ENCODE measurements around the gene NDUFB10. TPM values are rescaled to one million over a fixed set of nuclear protein-coding genes. Genes with fewer than 3 reads are reported as not detected.
A peak's percentile ranks its signal among the peaks of the same experiment; 100 is the strongest.

NDUFB10 gene
- polyA plus RNA-seq (2013, experiment 1 of 2), result 135 TPM
- 129 TPM for polyA plus RNA-seq (2013, experiment 2 of 2)

GRCh38 chr16:1959269-1960039, at the start of gene NDUFB10:
TSS of gene NDUFB10 (plus strand) at chr16:1959538. CDS start at chr16:1959625, 87 bp downstream.
- Histone ChIP-seq H3K18ac (ENCODE audit: low read length) (peak within 1 kb of the TSS; percentile 98), H2BK5ac (ENCODE audit: low read length) (peak within 1 kb of the TSS; percentile 94), H3K9me3 (replicated peaks in 1 of 2; ENCODE audit: control insufficient read depth in 2 of 2, insufficient read depth in 1 of 2, low read depth in 1 of 2, low read length in 2 of 2) (no peaks in the 10 kb centered on the region), H2AFZ (ENCODE audit: low read length) (peak within 1 kb of the TSS; percentile 94), H4K91ac (ENCODE audit: low read depth, low read length, poor library complexity) (no peak within 1 kb of the TSS), H2BK15ac (ENCODE audit: low read length) (peak within 1 kb of the TSS; percentile 50), H3K36me3 (replicated peaks in 1 of 2; ENCODE audit: control insufficient read depth in 2 of 2, insufficient read depth in 2 of 2, low read length in 2 of 2) (peaks cover 18 to 36% of the 10 kb centered on the region in 2 donors), H2BK120ac (ENCODE audit: low read depth, low read length) (no peak within 1 kb of the TSS), H3K27ac (replicated peaks; ENCODE audit: low read length) (peak within 1 kb of the TSS; percentile 58), H2AK5ac (ENCODE audit: low read depth, low read length) (peak within 1 kb of the TSS; percentile 96), H3K4me1 (ENCODE audit: control insufficient read depth in 2 of 2, insufficient read depth in 1 of 2, low read depth in 1 of 2, low read length in 2 of 2) (peaks cover 7 to 9% of the 10 kb centered on the region in 2 donors), H3K4ac (ENCODE audit: low read length) (peak within 1 kb of the TSS; percentile 32), H3K4me3 (ENCODE audit: low read length in 2 of 2) (peak within 1 kb of the TSS; percentile 77 to 87), H3K23ac (ENCODE audit: low read depth, low read length, poor library complexity) (peak within 1 kb of the TSS; percentile 94), H4K8ac (ENCODE audit: low read depth, low read length) (peak within 1 kb of the TSS; percentile 70), H3K79me1 (ENCODE audit: low read depth, low read length) (peaks cover 6% of the 10 kb centered on the region), H3K14ac (ENCODE audit: low read length) (peak within 1 kb of the TSS; percentile 97), H3K4me2 (ENCODE audit: insufficient read depth, low read length, poor library complexity, severe bottlenecking) (peak within 1 kb of the TSS; percentile 71), H3K9ac (ENCODE audit: low read depth, low read length, poor library complexity) (peak within 1 kb of the TSS; percentile 95), H2BK12ac (ENCODE audit: low read length) (peak within 1 kb of the TSS; percentile 78), H3K27me3 (ENCODE audit: control insufficient read depth in 3 of 3, insufficient read depth in 3 of 3, low read depth in 1 of 3, low read length in 3 of 3) (no peaks in the 10 kb centered on the region)
- no CpG with 5 or more reads among the region's 79 CpGs for WGBS, 2 donors (ENCODE audit: extremely low coverage in 2 of 2, insufficient read length in 2 of 2, insufficient replicate concordance in 1 of 2)
- DNase-seq (ENCODE audit: low spot score), result peak; percentile 87

DNA sequence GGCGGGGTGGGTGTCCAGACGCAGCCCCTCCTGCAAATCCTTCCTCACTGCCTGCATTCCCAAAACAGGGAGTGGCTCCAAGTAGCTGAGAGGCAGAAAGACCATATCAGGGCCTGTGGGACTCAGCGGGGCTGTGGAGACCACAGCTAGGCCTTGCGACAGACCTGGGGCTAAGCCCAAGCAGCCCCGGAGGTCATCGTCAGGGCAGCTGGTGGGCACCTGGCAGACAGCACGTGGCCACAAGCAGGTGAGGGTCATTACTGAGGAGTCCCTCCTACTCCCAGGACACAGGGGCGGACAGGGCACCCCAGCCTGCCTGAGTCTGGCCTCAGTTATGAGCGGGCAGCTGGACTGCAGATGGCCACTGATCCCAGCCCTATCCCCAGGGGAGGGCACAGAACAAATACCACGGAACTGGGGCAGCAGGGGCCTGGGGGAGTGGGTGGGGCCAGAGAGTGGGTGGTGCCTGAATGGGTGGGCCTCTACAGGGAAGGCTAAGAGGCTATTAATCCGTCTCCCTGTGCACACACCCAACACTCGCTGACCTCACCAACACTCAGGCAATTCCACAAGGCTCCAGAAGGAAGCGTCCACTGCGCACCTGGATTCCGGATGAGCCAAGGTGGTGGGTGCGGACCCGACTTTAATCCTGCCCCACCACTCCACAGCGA, 49.6 kb upstream of the NDUFB10 start:
- Histone ChIP-seq H3K4me3 (ENCODE audit: low read length in 2 of 2) (no peak overlapping the region), H3K4me1 (ENCODE audit: control insufficient read depth in 2 of 2, insufficient read depth in 1 of 2, low read depth in 1 of 2, low read length in 2 of 2) (peaks cover 0 to 11% of the 10 kb centered on the region in 2 donors), H3K23ac (ENCODE audit: low read depth, low read length, poor library complexity) (no peak overlapping the region), H2AK5ac (ENCODE audit: low read depth, low read length) (peak overlapping the region; percentile 85), H3K36me3 (replicated peaks in 1 of 2; ENCODE audit: control insufficient read depth in 2 of 2, insufficient read depth in 2 of 2, low read length in 2 of 2) (no peaks in the 10 kb centered on the region), H2BK5ac (ENCODE audit: low read length) (peak overlapping the region; percentile 29), H3K27ac (replicated peaks; ENCODE audit: low read length) (no peak overlapping the region), H2AFZ (ENCODE audit: low read length) (no peak overlapping the region), H4K91ac (ENCODE audit: low read depth, low read length, poor library complexity) (no peak overlapping the region), H3K4me2 (ENCODE audit: insufficient read depth, low read length, poor library complexity, severe bottlenecking) (no peak overlapping the region), H3K4ac (ENCODE audit: low read length) (no peak overlapping the region), H3K9me3 (replicated peaks in 1 of 2; ENCODE audit: control insufficient read depth in 2 of 2, insufficient read depth in 1 of 2, low read depth in 1 of 2, low read length in 2 of 2) (no peaks in the 10 kb centered on the region), H2BK120ac (ENCODE audit: low read depth, low read length) (peak overlapping the region; percentile 49), H4K8ac (ENCODE audit: low read depth, low read length) (no peak overlapping the region), H3K79me1 (ENCODE audit: low read depth, low read length) (peaks cover 5% of the 10 kb centered on the region), H3K9ac (ENCODE audit: low read depth, low read length, poor library complexity) (peak overlapping the region; percentile 44), H3K27me3 (ENCODE audit: control insufficient read depth in 3 of 3, insufficient read depth in 3 of 3, low read depth in 1 of 3, low read length in 3 of 3) (peaks cover 0 to 75% (median 0%) of the 10 kb centered on the region in 3 experiments), H3K18ac (ENCODE audit: low read length) (peak overlapping the region; percentile 20), H2BK12ac (ENCODE audit: low read length) (peak overlapping the region; percentile 60), H2BK15ac (ENCODE audit: low read length) (peak overlapping the region; percentile 54), H3K14ac (ENCODE audit: low read length) (peak overlapping the region; percentile 84)
- DNase-seq (ENCODE audit: low spot score), result no peak
- no CpG with 5 or more reads among the region's 18 CpGs for WGBS, 2 donors (ENCODE audit: extremely low coverage in 2 of 2, insufficient read length in 2 of 2, insufficient replicate concordance in 1 of 2)

GRCh38 chr16:1911467-1912214, 47.7 kb upstream of the NDUFB10 start:
- WGBS, 2 donors (ENCODE audit: extremely low coverage in 2 of 2, insufficient read length in 2 of 2, insufficient replicate concordance in 1 of 2), result no CpG with 5 or more reads among the region's 59 CpGs
- H3K27me3 ChIP-seq (ENCODE audit: control insufficient read depth in 3 of 3, insufficient read depth in 3 of 3, low read depth in 1 of 3, low read length in 3 of 3), result peaks cover 0 to 76% (median under 1%) of the 10 kb centered on the region in 3 experiments

More at GRCh38 chr16:1911467-1912214, 47.7 kb upstream of the NDUFB10 start:
- Histone ChIP-seq H2AFZ (ENCODE audit: low read length) (no peak overlapping the region), H3K36me3 (replicated peaks in 1 of 2; ENCODE audit: control insufficient read depth in 2 of 2, insufficient read depth in 2 of 2, low read length in 2 of 2) (no peaks in the 10 kb centered on the region), H2BK15ac (ENCODE audit: low read length) (peak overlapping the region; percentile 49), H3K27ac (replicated peaks; ENCODE audit: low read length) (no peak overlapping the region), H3K79me1 (ENCODE audit: low read depth, low read length) (peaks cover 5% of the 10 kb centered on the region), H2BK5ac (ENCODE audit: low read length) (peak overlapping the region; percentile 75), H3K4me2 (ENCODE audit: insufficient read depth, low read length, poor library complexity, severe bottlenecking) (no peak overlapping the region), H3K4me1 (ENCODE audit: control insufficient read depth in 2 of 2, insufficient read depth in 1 of 2, low read depth in 1 of 2, low read length in 2 of 2) (peaks cover 2 to 22% of the 10 kb centered on the region in 2 donors), H3K9me3 (replicated peaks in 1 of 2; ENCODE audit: control insufficient read depth in 2 of 2, insufficient read depth in 1 of 2, low read depth in 1 of 2, low read length in 2 of 2) (no peaks in the 10 kb centered on the region), H3K14ac (ENCODE audit: low read length) (peak overlapping the region; percentile 31), H3K23ac (ENCODE audit: low read depth, low read length, poor library complexity) (peak overlapping the region; percentile 55), H3K4ac (ENCODE audit: low read length) (no peak overlapping the region), H3K9ac (ENCODE audit: low read depth, low read length, poor library complexity) (no peak overlapping the region), H4K91ac (ENCODE audit: low read depth, low read length, poor library complexity) (peak overlapping the region; percentile 85), H3K18ac (ENCODE audit: low read length) (peak overlapping the region; percentile 52), H2BK120ac (ENCODE audit: low read depth, low read length) (peak overlapping the region; percentile 41), H2BK12ac (ENCODE audit: low read length) (peak overlapping the region; percentile 84), H2AK5ac (ENCODE audit: low read depth, low read length) (peak overlapping the region; percentile 88), H4K8ac (ENCODE audit: low read depth, low read length) (no peak overlapping the region), H3K4me3 (ENCODE audit: low read length in 2 of 2) (no peak overlapping the region)
- no peak for DNase-seq (ENCODE audit: low spot score)
